Stimulated activated CD8-positive, alpha-beta memory T cell treated with anti-CD3 and anti-CD28 coated beads, Interleukin-4, amount 100 ng/mL, for 48 hours (primary cell): ENCODE data around the gene POLR2H.

Experiments
- DNase-seq: peaks from one replicate; pipeline ENCODE4 v3.0.0-alpha.2; 2020

POLR2H gene

GRCh38 chr3:184389935-184390528, 28.5 kb downstream of the POLR2H start:
- no peak for DNase-seq

DNA sequence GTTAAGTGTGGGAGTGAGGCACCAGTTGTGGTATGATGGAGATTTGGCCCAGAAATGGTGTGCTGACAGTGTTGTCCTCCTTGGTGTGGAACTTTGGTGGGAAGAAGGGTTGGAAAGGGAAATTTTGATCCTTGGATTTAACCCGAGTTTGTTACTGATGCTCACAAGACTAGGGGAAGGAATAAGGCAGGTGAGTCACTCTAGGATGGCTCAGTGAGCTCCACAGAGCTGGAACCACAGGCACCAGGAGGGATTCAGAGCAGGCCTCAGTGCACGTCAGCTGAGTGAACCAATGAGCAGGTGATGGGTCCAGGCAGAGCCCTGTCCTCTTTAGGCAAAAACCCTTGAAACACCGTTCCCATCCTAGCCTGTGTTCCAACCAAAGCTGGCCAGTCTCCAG, 29.8 kb downstream of the POLR2H start:
- DNase-seq, result no peak

DNA sequence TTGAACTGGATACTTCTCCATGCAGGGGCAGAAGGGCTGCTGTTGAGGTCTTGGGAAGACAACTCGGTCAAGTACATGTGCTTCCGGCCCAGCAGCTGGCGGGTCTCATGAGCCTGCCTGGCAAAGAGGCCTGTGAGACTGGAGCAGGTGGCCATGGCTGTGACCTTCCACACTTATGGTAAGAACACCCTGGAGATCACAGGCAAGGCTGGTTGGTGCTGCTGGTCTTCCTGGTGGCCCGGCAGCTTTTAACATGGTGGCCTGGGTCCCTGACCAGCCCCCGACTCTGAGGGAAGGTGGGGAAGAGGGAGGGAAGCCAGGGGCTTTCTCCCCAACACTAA, 33.8 kb downstream of the POLR2H start:
- DNase-seq, result no peak

DNA sequence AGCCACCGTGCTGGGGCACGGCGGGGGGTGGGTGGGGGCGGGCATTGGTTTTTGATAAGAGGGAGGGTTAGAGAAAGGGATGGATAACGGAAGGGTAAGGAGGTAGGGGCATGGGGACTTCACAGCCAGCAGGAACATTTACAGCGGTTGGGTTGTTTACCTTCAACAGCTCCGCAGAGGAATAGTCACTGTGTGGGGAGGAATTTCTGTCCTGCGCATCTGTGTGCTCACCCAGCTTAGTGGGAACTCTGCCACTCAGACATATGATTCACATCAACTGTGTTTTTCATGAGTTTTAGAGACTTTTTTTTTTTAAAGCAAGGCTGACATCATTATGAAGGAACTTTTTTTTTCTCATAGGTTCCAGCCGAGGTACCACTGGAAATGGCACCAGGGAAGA, 37.9 kb downstream of the POLR2H start:
- DNase-seq, result no peak

DNA sequence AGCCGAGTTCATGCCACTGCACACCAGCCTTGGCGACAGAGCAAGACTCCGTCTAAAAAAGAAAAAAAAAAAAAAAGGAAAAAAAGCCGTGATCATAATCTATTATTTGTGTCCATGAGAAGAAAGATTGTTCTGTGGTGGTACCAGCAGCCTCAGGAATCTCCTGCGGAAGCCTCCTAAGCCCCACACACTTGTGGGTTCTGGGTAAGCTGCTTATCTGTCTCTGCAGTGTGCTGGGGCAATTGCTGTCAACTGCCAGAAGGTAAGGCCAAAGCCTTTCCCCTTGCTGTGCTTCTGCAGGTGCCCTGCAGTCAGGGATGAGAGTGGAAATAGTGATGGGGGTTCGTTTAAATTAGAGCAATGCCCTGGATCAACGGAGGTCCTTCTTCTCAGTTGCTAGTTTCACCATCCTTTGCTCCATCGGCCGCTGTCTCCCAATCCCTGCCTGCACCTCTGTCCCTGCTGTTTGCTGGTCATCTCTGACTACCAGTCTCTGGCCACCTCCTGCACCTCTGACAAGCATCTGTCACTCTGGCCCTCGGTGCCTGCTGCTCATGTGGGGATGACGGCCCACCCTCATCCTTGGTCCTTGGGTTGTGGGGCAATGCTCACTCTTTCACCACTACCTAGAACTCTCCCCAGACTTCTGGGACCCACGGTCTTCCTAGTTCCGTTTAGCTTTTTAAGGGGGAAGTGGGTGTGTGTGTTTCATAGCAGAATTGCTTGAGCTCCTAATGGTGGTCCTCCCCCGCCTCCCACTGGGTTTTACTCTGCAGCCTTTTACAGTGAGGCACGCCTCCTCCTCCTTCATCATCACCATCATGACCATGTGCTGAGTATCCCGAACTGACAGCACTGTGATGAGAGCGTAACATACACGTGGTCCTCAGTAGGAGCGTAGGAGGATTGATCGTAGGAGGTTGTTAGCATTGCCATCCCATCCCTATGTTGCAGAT, 43.8 kb downstream of the POLR2H start:
- no peak for DNase-seq

GRCh38 chr3:184409331-184409926, 47.9 kb downstream of the POLR2H start:
- no peak for DNase-seq

DNA sequence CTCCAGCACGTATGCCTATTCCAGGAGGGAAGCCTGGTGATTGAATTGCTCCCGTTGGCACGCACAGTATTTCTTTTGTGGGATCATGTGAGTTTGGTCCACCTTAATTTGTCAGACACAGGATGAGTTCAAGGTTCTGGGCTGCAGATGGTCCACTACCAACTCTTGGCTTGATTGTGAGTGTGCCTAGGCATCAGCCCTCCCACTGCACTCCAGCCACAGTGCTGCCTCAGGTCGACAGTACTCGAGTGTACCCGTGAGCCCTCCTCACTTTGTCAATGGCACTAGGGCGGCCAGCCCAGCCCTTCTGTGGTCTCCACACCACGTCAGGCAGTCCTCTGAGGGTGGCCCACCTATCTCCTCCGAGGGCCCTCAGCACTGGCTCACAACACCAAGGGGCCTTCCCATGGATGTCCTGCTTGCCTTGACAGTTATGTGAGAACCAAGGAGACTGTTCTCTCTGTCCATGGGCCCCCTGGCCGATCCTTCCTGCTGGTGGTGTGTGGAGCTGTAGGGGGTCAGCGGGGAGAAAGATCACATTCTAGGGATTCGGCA, 48.5 kb downstream of the POLR2H start:
- DNase-seq, result no peak

GRCh38 chr3:184414418-184415202, 53.1 kb downstream of the POLR2H start:
- no peak for DNase-seq

DNA sequence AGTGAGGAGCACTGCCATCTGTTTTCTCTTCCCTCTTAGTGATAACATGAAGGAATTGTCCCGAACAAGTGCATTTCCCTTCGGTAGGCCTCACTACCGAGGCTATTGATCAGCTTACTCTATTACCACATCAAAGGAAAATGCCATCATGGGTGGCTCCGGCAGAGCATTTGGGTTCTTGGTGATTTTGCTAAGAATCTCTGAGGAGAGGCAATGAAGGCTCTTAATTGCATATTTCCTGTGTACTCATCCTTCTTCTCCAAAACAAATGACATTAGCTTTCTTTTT, 53.6 kb downstream of the POLR2H start:
- DNase-seq, result no peak

GRCh38 chr3:184417619-184418327, 56.3 kb downstream of the POLR2H start:
- DNase-seq, result peak; percentile 81
